NCI-H2227 treated with DMSO at 0.1 percent for 48 hours (cell line): Measurements from ENCODE around the gene APOC3.
A peak's percentile ranks its signal among the peaks of the same experiment; 100 is the strongest.
"Not testable (repeated sequence)": the region's sequence is repeated elsewhere in the genome, so short reads cannot be mapped to it uniquely, and the experiment has no call there.

Experiments
- DNase-seq: peaks from one replicate; lab custom pipeline; 2025; lab: John Stamatoyannopoulos, UW

The APOC3 gene

DNA sequence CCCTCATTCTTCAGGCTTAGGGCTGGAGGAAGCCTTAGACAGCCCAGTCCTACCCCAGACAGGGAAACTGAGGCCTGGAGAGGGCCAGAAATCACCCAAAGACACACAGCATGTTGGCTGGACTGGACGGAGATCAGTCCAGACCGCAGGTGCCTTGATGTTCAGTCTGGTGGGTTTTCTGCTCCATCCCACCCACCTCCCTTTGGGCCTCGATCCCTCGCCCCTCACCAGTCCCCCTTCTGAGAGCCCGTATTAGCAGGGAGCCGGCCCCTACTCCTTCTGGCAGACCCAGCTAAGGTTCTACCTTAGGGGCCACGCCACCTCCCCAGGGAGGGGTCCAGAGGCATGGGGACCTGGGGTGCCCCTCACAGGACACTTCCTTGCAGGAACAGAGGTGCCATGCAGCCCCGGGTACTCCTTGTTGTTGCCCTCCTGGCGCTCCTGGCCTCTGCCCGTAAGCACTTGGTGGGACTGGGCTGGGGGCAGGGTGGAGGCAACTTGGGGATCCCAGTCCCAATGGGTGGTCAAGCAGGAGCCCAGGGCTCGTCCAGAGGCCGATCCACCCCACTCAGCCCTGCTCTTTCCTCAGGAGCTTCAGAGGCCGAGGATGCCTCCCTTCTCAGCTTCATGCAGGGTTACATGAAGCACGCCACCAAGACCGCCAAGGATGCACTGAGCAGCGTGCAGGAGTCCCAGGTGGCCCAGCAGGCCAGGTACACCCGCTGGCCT, 641 bp downstream of the APOC3 start:
- no peak for DNase-seq

DNA sequence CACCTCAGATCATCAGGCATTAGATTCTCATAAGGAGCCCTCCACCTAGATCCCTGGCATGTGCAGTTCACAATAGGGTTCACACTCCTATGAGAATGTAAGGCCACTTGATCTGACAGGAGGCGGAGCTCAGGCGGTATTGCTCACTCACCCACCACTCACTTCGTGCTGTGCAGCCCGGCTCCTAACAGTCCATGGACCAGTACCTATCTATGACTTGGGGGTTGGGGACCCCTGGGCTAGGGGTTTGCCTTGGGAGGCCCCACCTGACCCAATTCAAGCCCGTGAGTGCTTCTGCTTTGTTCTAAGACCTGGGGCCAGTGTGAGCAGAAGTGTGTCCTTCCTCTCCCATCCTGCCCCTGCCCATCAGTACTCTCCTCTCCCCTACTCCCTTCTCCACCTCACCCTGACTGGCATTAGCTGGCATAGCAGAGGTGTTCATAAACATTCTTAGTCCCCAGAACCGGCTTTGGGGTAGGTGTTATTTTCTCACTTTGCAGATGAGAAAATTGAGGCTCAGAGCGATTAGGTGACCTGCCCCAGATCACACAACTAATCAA, 2.2 kb downstream of the APOC3 start:
- no peak for DNase-seq

DNA sequence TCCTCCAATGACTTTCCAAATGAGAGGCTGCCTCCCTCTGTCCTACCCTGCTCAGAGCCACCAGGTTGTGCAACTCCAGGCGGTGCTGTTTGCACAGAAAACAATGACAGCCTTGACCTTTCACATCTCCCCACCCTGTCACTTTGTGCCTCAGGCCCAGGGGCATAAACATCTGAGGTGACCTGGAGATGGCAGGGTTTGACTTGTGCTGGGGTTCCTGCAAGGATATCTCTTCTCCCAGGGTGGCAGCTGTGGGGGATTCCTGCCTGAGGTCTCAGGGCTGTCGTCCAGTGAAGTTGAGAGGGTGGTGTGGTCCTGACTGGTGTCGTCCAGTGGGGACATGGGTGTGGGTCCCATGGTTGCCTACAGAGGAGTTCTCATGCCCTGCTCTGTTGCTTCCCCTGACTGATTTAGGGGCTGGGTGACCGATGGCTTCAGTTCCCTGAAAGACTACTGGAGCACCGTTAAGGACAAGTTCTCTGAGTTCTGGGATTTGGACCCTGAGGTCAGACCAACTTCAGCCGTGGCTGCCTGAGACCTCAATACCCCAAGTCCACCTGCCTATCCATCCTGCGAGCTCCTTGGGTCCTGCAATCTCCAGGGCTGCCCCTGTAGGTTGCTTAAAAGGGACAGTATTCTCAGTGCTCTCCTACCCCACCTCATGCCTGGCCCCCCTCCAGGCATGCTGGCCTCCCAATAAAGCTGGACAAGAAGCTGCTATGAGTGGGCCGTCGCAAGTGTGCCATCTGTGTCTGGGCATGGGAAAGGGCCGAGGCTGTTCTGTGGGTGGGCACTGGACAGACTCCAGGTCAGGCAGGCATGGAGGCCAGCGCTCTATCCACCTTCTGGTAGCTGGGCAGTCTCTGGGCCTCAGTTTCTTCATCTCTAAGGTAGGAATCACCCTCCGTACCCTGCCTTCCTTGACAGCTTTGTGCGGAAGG, 2.9 kb downstream of the APOC3 start:
- no peak for DNase-seq

GRCh38 chr11:116833491-116833815, 3.7 kb downstream of the APOC3 start:
- DNase-seq, result no peak

- no peak for DNase-seq
Measured at GRCh38 chr11:116833816-116834534, 4.3 kb downstream of the APOC3 start.

GRCh38 chr11:116834535-116835041, 4.9 kb downstream of the APOC3 start:
- not testable (repeated sequence) for DNase-seq

DNA sequence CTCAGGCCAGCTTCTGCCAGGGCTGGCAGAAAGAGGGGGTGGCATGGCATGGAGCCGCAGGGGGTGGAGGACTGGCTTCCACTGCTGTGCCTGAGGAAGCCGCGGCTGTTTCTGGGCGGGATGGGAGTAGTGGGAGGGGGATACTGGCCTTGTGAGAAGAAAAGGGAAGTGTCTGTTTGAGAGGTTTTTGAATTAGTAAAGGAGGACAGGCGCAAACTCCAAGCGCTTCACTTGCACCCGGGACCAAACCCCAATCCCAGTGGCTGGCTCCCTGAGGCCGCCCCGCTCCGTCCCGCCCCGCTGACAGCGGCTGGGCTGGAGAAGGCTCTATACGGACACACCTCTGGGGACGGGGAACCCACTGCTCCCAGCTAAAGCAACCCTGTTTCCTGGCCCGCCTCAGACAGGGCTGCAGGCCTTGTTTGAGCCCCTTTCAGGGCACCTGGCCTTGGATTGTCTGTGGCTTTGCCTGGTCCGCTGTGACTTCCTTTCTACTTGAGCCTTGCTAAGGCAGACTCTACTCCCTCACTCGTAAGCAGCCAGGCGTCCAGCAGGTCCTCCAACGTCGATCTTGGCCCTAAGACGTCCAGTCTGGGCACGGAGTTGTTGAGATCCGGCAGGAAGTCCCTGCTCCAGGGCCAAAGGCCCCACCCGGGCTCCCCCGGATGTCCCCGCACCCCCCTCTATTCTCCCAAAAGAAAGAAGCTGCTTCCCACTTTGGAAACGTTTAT, 5.5 kb downstream of the APOC3 start:
- DNase-seq, result no peak

GRCh38 chr11:116835791-116836631, 6.3 kb downstream of the APOC3 start:
- peak; percentile 83 for DNase-seq

- no peak for DNase-seq
Measured at GRCh38 chr11:116836632-116836991, 6.9 kb downstream of the APOC3 start.

DNA sequence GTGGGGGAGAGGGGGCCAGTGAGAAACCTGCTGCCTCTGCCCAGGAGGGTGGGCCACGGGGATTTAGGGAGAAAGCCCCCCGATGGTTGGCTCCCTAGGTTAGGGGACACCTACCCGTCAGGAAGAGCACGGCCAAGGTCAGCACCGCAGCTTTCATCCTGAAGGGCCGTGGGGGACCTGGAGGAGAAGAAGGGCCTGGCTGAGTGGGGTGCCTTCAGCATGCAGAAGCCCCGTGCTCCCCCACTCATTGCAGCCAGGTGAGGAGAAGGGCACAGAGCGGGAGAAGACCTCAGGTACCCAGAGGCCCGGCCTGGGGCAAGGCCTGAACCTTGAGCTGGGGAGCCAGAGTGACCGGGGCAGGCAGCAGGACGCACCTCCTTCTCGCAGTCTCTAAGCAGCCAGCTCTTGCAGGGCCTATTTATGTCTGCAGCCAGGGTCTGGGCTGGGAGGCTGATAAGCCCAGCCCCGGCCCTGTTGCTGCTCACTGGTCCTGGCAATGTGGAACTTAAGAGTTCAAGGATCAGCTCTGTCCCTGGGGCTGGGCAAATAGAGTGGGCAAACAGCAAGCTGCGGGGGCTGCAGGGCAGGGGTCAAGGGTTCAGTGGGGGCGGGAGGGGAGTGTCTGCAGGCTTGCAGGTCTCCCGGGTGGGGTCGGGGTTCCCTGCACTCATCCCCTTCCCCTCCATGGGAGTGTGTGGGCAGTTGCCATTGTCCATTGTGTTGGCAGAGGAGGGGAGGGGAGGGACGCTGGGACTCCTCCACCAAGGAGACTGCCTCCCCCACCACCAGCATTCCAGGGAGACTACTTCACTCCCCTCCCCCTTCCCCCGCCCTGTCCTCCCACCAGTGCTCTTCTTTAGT, 7.8 kb downstream of the APOC3 start, which contains the start of gene APOA1:
Gene APOA1, minus strand, starts transcription at position 392 of the 861 bp plus-strand sequence. Its CDS starts 235 bp downstream, at position 157.
- DNase-seq, result no peak

DNA sequence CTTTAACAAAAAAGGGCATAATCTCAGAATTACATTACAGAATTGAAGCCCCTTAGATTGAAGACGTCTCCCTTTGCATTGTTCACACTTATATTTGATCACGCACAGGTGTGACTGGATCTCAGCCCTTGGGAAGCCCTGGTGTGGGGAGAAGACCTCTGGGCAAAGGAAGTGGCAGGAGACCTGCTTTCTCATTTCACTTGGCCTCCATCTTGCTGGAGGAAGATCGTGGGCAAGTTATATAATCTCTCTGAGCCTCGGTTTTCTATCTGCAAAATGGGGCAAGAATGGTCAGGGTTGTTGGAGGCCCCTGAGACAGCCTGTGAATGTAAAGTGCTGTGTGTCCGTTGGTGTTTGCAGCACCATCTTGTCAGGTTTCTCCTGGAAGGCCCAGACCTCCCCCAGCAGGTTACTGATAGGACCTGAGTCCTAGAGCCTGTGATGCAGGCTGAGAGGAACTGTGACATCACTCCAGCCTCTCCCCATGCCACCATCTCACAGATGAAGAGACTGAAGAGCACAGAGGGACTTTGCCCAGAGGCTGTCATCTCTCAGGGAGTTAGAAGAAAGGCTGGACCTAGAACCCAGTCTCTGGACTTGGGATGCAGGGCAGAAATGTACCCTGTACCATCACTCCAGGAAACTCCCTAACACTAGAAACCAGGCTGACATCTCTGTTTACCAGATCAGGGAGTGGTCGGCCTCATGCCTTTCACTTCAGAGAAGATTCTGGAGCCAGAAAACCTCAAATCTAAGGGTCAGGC, 8.8 kb downstream of the APOC3 start:
- DNase-seq, result no peak

GRCh38 chr11:116840224-116840745, 10.6 kb downstream of the APOC3 start:
- no peak for DNase-seq

DNA sequence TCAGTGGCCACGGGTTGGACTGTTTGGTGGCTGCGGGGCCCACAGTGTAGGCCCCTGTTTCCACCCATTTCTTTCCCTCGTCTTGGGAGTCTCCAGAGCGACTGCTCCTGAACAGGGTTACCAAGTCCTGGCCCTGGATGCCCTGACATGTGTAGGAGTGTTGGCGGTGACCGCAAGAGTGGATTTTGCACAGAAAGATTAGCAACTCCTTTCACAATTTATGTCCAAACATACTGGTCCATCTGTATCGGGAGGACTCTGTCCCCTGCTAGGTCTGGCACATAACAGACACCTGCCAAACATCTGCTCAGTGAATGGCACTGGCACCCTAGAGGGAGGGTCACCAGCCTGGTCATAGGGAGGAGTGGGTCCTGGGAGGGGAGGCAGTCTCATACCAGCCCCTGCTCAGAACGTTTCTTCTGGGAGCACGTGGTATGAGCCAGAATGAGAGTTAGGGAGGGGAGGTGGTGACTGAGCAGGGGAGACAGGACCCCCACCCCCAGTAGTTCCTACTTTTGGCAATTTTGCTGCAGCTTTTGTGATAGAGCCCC, 11.1 kb downstream of the APOC3 start:
- no peak for DNase-seq

DNA sequence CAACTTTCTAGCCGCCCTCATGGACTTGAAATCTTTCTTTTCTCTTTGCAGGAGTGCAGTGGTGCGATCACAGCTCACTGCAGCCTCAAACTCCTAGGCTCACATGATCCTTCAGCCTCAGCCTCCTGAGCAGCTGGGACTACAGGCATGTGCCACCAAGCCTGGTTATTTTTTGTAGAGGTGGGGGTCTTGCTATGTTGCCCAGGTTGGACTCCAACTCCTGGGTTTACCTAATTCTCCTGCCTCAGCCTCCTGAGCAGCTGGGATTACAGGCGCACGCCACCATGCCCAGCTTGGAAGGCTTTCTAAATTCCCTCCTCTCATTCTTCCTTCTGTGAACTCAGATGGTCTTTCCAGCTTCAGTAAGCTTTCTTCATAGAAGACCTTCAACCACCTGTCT, 12.4 kb downstream of the APOC3 start:
- DNase-seq, result no peak

DNA sequence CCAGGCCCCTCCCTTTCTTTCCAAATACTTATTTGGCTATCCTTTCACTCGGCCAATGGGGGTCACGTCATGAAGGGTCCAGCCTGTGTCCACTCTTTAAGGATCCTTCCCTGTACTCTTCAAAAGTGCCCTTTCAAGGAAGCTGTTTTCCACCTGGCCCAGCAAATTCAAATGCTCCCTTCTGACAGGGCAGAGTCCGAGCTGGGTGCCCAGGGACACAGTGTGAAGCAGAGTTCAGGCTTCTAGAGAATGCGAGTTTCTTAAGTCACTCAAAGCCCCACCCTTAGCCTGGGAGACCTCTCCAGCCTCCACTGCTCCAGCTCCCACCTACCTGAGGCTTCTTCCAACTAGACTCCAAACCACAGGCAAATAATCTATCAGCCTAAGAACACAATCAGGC, 13.2 kb downstream of the APOC3 start:
- DNase-seq, result no peak

GRCh38 chr11:116843661-116844060, 14.0 kb downstream of the APOC3 start:
- no peak for DNase-seq

GRCh38 chr11:116844722-116845121, 15.0 kb downstream of the APOC3 start:
- DNase-seq, result no peak

GRCh38 chr11:116847612-116848011, 17.9 kb downstream of the APOC3 start:
- no peak for DNase-seq
